ENCODE measurements around the gene NAV3. TPM values are rescaled to one million over a fixed set of nuclear protein-coding genes. Genes with fewer than 3 reads are reported as not detected.

NAV3 gene, protein sequence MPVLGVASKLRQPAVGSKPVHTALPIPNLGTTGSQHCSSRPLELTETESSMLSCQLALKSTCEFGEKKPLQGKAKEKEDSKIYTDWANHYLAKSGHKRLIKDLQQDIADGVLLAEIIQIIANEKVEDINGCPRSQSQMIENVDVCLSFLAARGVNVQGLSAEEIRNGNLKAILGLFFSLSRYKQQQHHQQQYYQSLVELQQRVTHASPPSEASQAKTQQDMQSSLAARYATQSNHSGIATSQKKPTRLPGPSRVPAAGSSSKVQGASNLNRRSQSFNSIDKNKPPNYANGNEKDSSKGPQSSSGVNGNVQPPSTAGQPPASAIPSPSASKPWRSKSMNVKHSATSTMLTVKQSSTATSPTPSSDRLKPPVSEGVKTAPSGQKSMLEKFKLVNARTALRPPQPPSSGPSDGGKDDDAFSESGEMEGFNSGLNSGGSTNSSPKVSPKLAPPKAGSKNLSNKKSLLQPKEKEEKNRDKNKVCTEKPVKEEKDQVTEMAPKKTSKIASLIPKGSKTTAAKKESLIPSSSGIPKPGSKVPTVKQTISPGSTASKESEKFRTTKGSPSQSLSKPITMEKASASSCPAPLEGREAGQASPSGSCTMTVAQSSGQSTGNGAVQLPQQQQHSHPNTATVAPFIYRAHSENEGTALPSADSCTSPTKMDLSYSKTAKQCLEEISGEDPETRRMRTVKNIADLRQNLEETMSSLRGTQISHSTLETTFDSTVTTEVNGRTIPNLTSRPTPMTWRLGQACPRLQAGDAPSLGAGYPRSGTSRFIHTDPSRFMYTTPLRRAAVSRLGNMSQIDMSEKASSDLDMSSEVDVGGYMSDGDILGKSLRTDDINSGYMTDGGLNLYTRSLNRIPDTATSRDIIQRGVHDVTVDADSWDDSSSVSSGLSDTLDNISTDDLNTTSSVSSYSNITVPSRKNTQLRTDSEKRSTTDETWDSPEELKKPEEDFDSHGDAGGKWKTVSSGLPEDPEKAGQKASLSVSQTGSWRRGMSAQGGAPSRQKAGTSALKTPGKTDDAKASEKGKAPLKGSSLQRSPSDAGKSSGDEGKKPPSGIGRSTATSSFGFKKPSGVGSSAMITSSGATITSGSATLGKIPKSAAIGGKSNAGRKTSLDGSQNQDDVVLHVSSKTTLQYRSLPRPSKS (N-terminal part only)
- 2.9 and 6.2 TPM in 2 replicates for total RNA-seq

DNA sequence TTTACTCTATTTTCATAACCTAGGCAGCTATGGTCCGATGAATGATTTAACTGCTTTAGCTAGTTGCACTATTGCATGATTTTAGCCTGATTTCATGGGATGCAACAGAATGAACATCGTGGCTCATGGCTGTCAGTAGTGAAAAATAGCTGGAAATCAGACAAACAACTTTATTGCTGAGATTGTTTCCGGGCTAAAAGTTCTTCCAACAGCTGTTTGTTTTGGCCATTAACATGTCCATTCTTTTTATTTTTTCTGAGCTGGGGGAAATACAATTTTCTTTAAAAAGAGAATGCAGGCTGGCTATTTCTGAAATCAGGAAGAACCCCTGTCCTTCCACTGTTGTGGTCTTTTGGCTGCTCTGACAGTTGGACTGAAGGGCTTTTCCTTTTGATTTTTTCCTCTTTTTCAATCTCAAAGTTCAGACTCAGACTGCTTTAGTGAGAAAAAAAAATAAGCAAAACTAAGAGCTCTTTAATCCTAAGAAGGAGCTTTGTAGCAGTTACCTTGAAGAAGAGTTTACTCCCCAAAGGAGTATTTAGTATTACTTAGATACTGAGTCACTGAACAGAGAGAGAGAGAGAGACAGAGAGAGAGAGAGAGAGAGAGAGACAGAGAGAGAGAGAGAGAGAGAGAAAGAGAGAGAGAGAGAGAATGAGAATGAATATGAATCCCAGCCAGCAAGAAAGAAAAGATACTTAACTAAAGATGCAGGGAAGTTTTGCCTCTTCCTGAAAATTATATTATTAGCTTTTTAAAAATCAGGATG, at the start of gene NAV3:
TSS of gene NAV3 (plus strand) at position 312 of the 769 bp plus-strand sequence. CDS start 568 bp downstream, outside the sequence.

All from nasal cavity respiratory epithelium epithelial cell of viscerocranial mucosa (primary cell).